Naive thymus-derived CD4-positive, alpha-beta T cell (primary cell): Measurements from ENCODE around the gene SFTA2. TPM values are rescaled to one million over a fixed set of nuclear protein-coding genes. Genes with fewer than 3 reads are reported as not detected.

Experiments used
- ATAC-seq: fragments of 150-1000 bp; cut with Tn5 transposase; 2 replicates; pipeline ENCODE4 v1.10.0; 2021; ENCODE audit warnings: mild to moderate bottlenecking, moderate library complexity
- CTCF ChIA-PET: fragments of 350-600 bp; sonication (Branson Sonifier 250); formaldehyde crosslinking; loops from one replicate; lab custom pipeline; 2021; ENCODE audit warnings: antibody characterized with exemption; lab: Charles Lee
- POLR2A ChIA-PET: fragments of 350-600 bp; sonication (Branson Sonifier 250); formaldehyde crosslinking; loops from one replicate; lab custom pipeline; 2021; ENCODE audit warnings: antibody characterized with exemption, inconsistent platforms; lab: Charles Lee
- DNase-seq, 9 donors: peaks; one replicate each; pipeline versions ENCODE4 v3.0.0 to v3.0.0-alpha.2; 2020 to 2022; ENCODE audit warnings: mixed read lengths in 1 of 9
- H3K27ac ChIP-seq: one replicate; pipeline ENCODE4 v1.7.0; 2013; ENCODE audit warnings: mild to moderate bottlenecking, low read depth, low read length, moderate library complexity
- H3K27me3 ChIP-seq, 2 donors: one replicate each; pipeline ENCODE4 v1.7.0; 2013; ENCODE audit warnings: low read length in 2 of 2, mild to moderate bottlenecking in 2 of 2, moderate library complexity in 2 of 2; ENCODE audit not compliant: control insufficient read depth in 2 of 2, insufficient read depth in 2 of 2
- H3K36me3 ChIP-seq, 3 experiments: 1 replicate in 2 of 3; 2 replicates in 1 of 3; pipeline ENCODE4 v1.7.0; 2013; ENCODE audit warnings: low read length in 3 of 3, mild to moderate bottlenecking in 3 of 3, moderate library complexity in 1 of 3; ENCODE audit not compliant: insufficient read depth in 3 of 3, control insufficient read depth in 2 of 3
- H3K4me1 ChIP-seq, 2 donors: one replicate each; pipeline ENCODE4 v1.7.0; 2013; ENCODE audit warnings: low read length in 2 of 2, mild to moderate bottlenecking in 2 of 2, moderate library complexity in 1 of 2; ENCODE audit not compliant: control insufficient read depth in 2 of 2, insufficient read depth in 2 of 2
- H3K4me3 ChIP-seq: 2 replicates; pipeline ENCODE4 v1.7.0; 2013; ENCODE audit warnings: mild to moderate bottlenecking, low read length
- H3K9me3 ChIP-seq, 3 experiments: 1 replicate in 2 of 3; 2 replicates in 1 of 3; pipeline ENCODE4 v1.7.0; 2013; ENCODE audit warnings: low read length in 3 of 3; ENCODE audit not compliant: control insufficient read depth in 2 of 3
- H3K27ac Mint-ChIP-seq, 9 donors: one replicate each; pipeline ENCODE4 v1.8.0; 2020 to 2022; ENCODE audit warnings: mixed read lengths in 9 of 9, mild to moderate bottlenecking in 8 of 9, moderate library complexity in 5 of 9, inconsistent platforms in 2 of 9
- H3K27me3 Mint-ChIP-seq, 5 donors: one replicate each; pipeline ENCODE4 v1.8.0; 2021 to 2022; ENCODE audit warnings: mixed read lengths in 5 of 5, mild to moderate bottlenecking in 1 of 5
- H3K36me3 Mint-ChIP-seq, 5 donors: one replicate each; pipeline ENCODE4 v1.8.0; 2020 to 2022; ENCODE audit warnings: mixed read lengths in 5 of 5, mild to moderate bottlenecking in 3 of 5, inconsistent platforms in 1 of 5
- H3K4me1 Mint-ChIP-seq, 7 donors: one replicate each; pipeline ENCODE4 v1.8.0; 2020 to 2022; ENCODE audit warnings: mixed read lengths in 7 of 7, mild to moderate bottlenecking in 3 of 7, inconsistent platforms in 1 of 7
- H3K4me3 Mint-ChIP-seq, 10 donors: one replicate each; pipeline ENCODE4 v1.8.0; 2020 to 2022; ENCODE audit warnings: mild to moderate bottlenecking in 10 of 10, mixed read lengths in 10 of 10, moderate library complexity in 6 of 10, inconsistent platforms in 2 of 10
- H3K9me3 Mint-ChIP-seq, 11 donors: one replicate each; pipeline ENCODE4 v1.8.0; 2020 to 2022; ENCODE audit warnings: mixed read lengths in 11 of 11, mild to moderate bottlenecking in 4 of 11, inconsistent platforms in 1 of 11, moderate library complexity in 1 of 11
- intact Hi-C, 2 donors: fragments of 100-400 bp; cut with micrococcal nuclease; formaldehyde crosslinking; loops; one replicate each; pipeline ENCODE4 v1.15.1; 2023
- microRNA-seq: library from miRNA; unstranded; fragments of <30 nt; microRNA quantifications from one replicate; pipeline ENCODE4 v1.2.0, GENCODE V29; 2022; ENCODE audit warnings: borderline microRNAs expressed
- polyA plus RNA-seq, 2 donors: library from polyadenylated mRNA; unstranded; fragments of 300-500 nt; fragmentation: Illumina TruSeq; gene quantifications; one replicate each; pipeline ENCODE4 v1.2.3, GENCODE V29; 2021
- total RNA-seq, 6 experiments: library from RNA in 5 of 6; stranded (reverse) in 5 of 6; gene quantifications; 1 replicate in 5 of 6; 2 replicates in 1 of 6; pipeline ENCODE4 v1.2.3 and lab custom pipeline; 2021 to 2026

SFTA2 gene
- total and polyA plus RNA-seq, 7 experiments from 2014 or later, result 0.34 TPM; not detected in 6

DNA sequence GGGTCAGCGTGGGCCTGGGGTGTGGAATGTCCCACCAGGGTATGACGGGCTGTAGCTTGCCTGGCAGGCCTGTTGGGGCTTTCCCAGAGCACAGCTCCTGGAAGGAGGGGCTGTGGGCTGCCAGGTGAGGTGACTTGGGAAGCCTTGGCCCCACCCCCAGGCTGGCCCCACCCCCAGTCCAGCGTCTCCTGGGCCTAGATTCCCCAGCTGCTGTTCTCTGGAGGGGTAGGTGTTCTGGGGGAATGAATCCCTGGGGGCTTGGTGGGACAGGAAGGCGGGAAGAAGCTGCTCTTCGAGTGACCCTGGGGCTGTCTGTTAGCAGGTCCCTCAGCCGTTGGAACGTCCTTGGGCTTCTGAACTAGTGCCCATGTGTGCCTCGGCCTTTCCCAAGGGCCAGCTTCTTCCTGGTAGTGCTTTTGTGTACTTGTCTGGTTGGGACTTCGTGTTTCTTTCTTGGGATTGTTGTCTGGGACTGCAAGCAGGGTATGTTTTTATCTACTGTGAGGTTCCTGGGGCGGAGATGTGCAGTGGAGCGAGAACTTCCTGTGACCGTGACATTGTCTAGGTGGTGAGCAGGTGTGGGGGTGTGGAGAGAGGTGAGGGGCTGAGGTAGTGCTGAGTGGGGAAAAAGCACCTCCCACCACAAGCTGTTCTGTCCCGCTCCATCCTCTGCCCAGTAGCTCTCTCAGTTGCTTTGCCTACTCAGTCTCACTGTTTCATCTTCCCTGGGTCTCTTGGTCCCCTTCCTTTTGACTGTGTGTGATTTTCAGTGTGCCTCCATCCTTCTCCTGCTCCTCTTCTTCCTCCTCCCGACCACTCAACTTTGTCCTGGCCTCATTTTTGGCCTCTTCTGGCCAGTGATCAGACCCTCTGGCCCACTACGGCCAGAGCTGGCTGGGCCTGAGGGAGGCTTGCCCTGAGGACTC lies 48.9 kb downstream of the SFTA2 start:
- Histone ChIP-seq H3K4me1 (peaks cover 12 to 37% of the 10 kb centered on the region in 2 donors), H3K27ac (peak overlapping the region; percentile 70)

DNA sequence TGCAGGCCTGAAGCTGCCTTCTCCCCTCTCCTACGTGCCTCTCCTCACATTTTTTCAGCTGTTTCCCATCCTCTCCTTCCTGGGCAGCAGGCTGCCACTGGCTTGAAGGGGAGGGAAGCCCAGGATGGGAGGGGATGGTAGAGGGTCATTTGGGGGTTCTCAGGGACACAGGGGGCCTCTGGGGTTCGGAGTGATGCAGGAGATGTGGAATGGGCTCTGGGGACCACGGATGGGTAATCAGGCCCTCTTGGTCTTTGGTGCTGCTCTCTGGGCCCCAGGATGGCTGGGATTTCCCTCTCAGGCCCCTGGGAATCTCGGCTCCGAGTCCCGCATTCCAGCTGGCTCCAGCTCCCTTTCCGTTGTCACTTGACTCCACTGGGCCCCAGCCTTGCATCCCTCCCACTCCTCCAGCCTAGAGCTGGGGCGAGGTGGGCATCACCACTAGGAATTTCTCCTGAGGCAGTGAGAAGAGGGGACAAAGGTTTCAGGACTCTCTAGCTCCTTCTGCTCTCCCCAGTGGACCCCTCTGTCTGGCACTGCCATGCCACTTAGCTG lies 49.7 kb downstream of the SFTA2 start:
- Mint-ChIP-seq H3K9me3 (no peaks in the 10 kb centered on the region), H3K36me3 (no peaks in the 10 kb centered on the region), H3K27ac (peak overlapping the region in 4 of 9 donors; percentile 69 to 88 (median 86)), H3K4me1 (peaks cover 35 to 57% (median 43%) of the 10 kb centered on the region in 7 donors), H3K27me3 (peaks cover 0 to 7% (median 0%) of the 10 kb centered on the region in 5 donors), H3K4me3 (no peak overlapping the region)
- Histone ChIP-seq H3K36me3 (no peaks in the 10 kb centered on the region), H3K27ac (no peak overlapping the region), H3K4me1 (peaks cover 19 to 45% of the 10 kb centered on the region in 2 donors), H3K27me3 (no peaks in the 10 kb centered on the region), H3K9me3 (no peaks in the 10 kb centered on the region), H3K4me3 (no peak overlapping the region)
- POLR2A ChIA-PET, result interaction anchor here (0.7 to 3.2 kb wide), 3 partner anchors 18 to 53 kb away, joined by 3 to 20 read pairs (median 5); no protein-coding TSS in a partner anchor
- intact Hi-C loops, result loop anchor here in 1 of 2 donors (10.0 kb wide), 1 partner anchor 267 kb away; the partner anchor contains the start of genes MRPS18B and PPP1R10
- no peak for ATAC-seq
- DNase-seq, result no peak
- CTCF ChIA-PET, result interaction anchor here (1.2 to 12.4 kb wide), 4 partner anchors 51 to 233 kb away, joined by 3 to 172 read pairs (median 4); no protein-coding TSS in a partner anchor

More for the DNA sequence above, 48.9 kb downstream of the SFTA2 start:
- Mint-ChIP-seq H3K27ac (peak overlapping the region; percentile 53 to 93 (median 83)), H3K27me3 (peaks cover 0 to 7% (median 0%) of the 10 kb centered on the region in 5 donors), H3K4me1 (peaks cover 30 to 57% (median 37%) of the 10 kb centered on the region in 7 donors), H3K36me3 (no peaks in the 10 kb centered on the region), H3K9me3 (no peaks in the 10 kb centered on the region), H3K4me3 (peak overlapping the region; percentile 65 to 91 (median 75))
- no peak overlapping the region for H3K4me3 ChIP-seq
- DNase-seq, result peak in 5 of 9 donors; percentile 22 to 40 (median 30)
- ATAC-seq, result peak; percentile 42
- no peaks in the 10 kb centered on the region for H3K36me3 ChIP-seq
- intact Hi-C loops, result loop anchor here in 1 of 2 donors (10.0 kb wide), 1 partner anchor 268 kb away; the partner anchor contains the start of genes MRPS18B and PPP1R10
- ChIA-PET CTCF (interaction anchor here (0.8 to 12.4 kb wide), 6 partner anchors 52 to 338 kb away, joined by 3 to 172 read pairs (median 4); no protein-coding TSS in a partner anchor), POLR2A (interaction anchor here (0.8 to 3.2 kb wide), 6 partner anchors 16 to 166 kb away, joined by 3 to 20 read pairs (median 4); partner anchors contain the start of gene MDC1)
- no peaks in the 10 kb centered on the region for H3K9me3 ChIP-seq
- no peaks in the 10 kb centered on the region for H3K27me3 ChIP-seq

DNA sequence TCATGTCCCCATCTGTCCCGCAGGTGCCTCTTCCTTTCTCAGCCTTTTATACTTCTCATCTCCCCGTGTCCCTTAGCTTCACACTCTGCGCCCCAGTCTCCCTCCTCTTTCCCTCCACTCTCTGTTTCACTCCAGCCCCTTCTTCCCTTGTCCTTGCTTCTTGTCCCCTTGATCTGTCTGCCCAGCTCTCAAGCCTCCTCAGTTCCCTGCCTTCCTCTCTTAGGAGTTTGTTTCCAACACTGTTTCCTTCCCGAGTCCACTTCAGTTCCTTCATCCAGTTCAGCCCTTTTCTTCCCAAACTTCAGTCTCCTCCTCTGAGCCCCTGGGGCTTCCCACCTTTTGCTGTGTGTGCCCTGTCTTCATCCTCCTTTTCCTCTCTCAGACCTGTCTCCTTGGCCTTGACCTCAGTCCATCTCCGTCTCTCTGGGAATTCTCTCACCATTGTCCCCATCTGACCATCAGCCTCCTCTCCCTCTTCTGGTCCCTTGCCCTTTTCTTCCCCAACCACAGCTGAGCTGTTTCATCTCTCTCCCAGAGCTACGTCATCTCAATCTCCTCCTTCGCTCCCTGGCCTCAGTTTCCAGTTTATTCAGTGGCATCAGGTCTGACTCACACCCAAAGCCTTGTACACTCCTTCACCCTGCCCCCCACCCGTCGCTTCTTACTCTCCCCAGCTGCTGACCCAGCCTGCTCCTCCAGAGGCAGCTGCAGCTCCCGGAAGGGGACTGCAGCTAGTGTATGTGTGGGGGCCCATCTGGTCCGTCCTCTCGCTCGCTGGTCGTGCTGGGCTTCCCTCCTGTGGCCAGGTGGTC lies 50.4 kb downstream of the SFTA2 start:
- no peak overlapping the region for H3K4me3 ChIP-seq
- peaks cover 35 to 57% (median 42%) of the 10 kb centered on the region in 7 donors for H3K4me1 Mint-ChIP-seq
- intact Hi-C loops, result loop anchor here in 1 of 2 donors (10.0 kb wide), 1 partner anchor 267 kb away; the partner anchor contains the start of genes MRPS18B and PPP1R10
- DNase-seq (no peak), ATAC-seq (no peak)
- no peak overlapping the region for H3K27ac ChIP-seq
- ChIA-PET POLR2A (interaction anchor here (0.7 to 1.3 kb wide), 2 partner anchors 18 to 49 kb away, joined by 3 to 5 read pairs; no protein-coding TSS in a partner anchor), CTCF (interaction anchor here (1.4 to 12.4 kb wide), 3 partner anchors 51 to 160 kb away, joined by 3 to 172 read pairs (median 4); no protein-coding TSS in a partner anchor)
- no peaks in the 10 kb centered on the region for H3K36me3 Mint-ChIP-seq
- no peaks in the 10 kb centered on the region for H3K9me3 ChIP-seq
- peak overlapping the region in 3 of 10 donors; percentile 3 to 27 (median 12) for H3K4me3 Mint-ChIP-seq
- H3K27ac Mint-ChIP-seq, result peak overlapping the region in 8 of 9 donors; percentile 12 to 86 (median 78)
- H3K27me3 ChIP-seq, result no peaks in the 10 kb centered on the region
- H3K9me3 Mint-ChIP-seq, result no peaks in the 10 kb centered on the region
- peaks cover 20 to 45% of the 10 kb centered on the region in 2 donors for H3K4me1 ChIP-seq
- no peaks in the 10 kb centered on the region for H3K36me3 ChIP-seq
- H3K27me3 Mint-ChIP-seq, result peaks cover 0 to 7% (median 0%) of the 10 kb centered on the region in 5 donors

Small RNA genes within 50 kb of the gene (microRNA-seq; reads per million reads assigned to microRNA genes)
- gene MIR4640, result not detected

Other genes with a start within 250 kb of the SFTA2 start
- 100 to 1,000 TPM in 2 of 5 experiments, 10 to 100 TPM in 3; 60.9 to 262 (median 95.3) TPM for gene PPP1R18, start 245.5 kb downstream of the SFTA2 start, total RNA-seq
- gene PPP1R18, start 245.5 kb downstream of the SFTA2 start, polyA plus RNA-seq, result 10 to 100 TPM; 70.3 to 90.5 TPM
- gene NRM, start 241.2 kb downstream of the SFTA2 start, total RNA-seq, result 10 to 100 TPM in 1 of 5 experiments, 1 to 10 TPM in 4; 2.3 to 29.4 (median 3.1) TPM
- gene NRM, start 241.2 kb downstream of the SFTA2 start, polyA plus RNA-seq, result 1 to 10 TPM; 7.2 to 7.6 TPM
- gene MDC1, start 214.9 kb downstream of the SFTA2 start, total RNA-seq, result 10 to 100 TPM; 40.3 to 78.9 (median 62.0) TPM
- gene MDC1, start 214.9 kb downstream of the SFTA2 start, polyA plus RNA-seq, result 10 to 100 TPM in 1 of 2 donors, 1 to 10 TPM in 1; 4.5 to 11.0 TPM
- gene TUBB, start 211.8 kb downstream of the SFTA2 start, total RNA-seq, result 100 to 1,000 TPM in 4 of 5 experiments, 10 to 100 TPM in 1; 86.7 to 930 (median 242) TPM
- 100 to 1,000 TPM; 107 to 151 TPM for gene TUBB, start 211.8 kb downstream of the SFTA2 start, polyA plus RNA-seq
- gene FLOT1, start 189.5 kb downstream of the SFTA2 start, total RNA-seq, result 100 to 1,000 TPM in 1 of 5 experiments, 10 to 100 TPM in 4; 59.4 to 204 (median 81.3) TPM
- gene FLOT1, start 189.5 kb downstream of the SFTA2 start, polyA plus RNA-seq, result 100 to 1,000 TPM; 107 to 132 TPM
- 10 to 100 TPM; 10.8 to 69.9 (median 26.7) TPM for gene IER3, start 187.6 kb downstream of the SFTA2 start, total RNA-seq
- gene IER3, start 187.6 kb downstream of the SFTA2 start, polyA plus RNA-seq, result 1 to 10 TPM; 2.2 to 2.8 TPM
- 10 to 100 TPM; 13.7 to 23.8 (median 18.6) TPM for gene DDR1, start 47.7 kb downstream of the SFTA2 start, total RNA-seq
- 1 to 10 TPM; 1.8 to 8.6 TPM for gene DDR1, start 47.7 kb downstream of the SFTA2 start, polyA plus RNA-seq
- 10 to 100 TPM; 18.8 to 42.3 (median 32.2) TPM for gene GTF2H4, start 24.0 kb downstream of the SFTA2 start, total RNA-seq
- 10 to 100 TPM in 1 of 2 donors, 1 to 10 TPM in 1; 8.0 to 12.1 TPM for gene GTF2H4, start 24.0 kb downstream of the SFTA2 start, polyA plus RNA-seq
- 10 to 100 TPM; 22.2 to 47.3 (median 37.9) TPM for gene VARS2, start 17.9 kb downstream of the SFTA2 start, total RNA-seq
- gene VARS2, start 17.9 kb downstream of the SFTA2 start, polyA plus RNA-seq, result 10 to 100 TPM; 17.1 to 18.9 TPM
- not detected for gene MUCL3, start 8.8 kb upstream of the SFTA2 start, total RNA-seq
- gene MUCL3, start 8.8 kb upstream of the SFTA2 start, polyA plus RNA-seq, result not detected
- gene MUC21, start 51.5 kb upstream of the SFTA2 start, total RNA-seq, result not detected
- not detected for gene MUC21, start 51.5 kb upstream of the SFTA2 start, polyA plus RNA-seq
- gene MUC22, start 78.3 kb upstream of the SFTA2 start, total RNA-seq, result not detected
- gene MUC22, start 78.3 kb upstream of the SFTA2 start, polyA plus RNA-seq, result not detected
- gene C6orf15, start 180.4 kb upstream of the SFTA2 start, total RNA-seq, result not detected
- not detected for gene C6orf15, start 180.4 kb upstream of the SFTA2 start, polyA plus RNA-seq
- gene PSORS1C1, start 182.6 kb upstream of the SFTA2 start, total RNA-seq, result not detected
- not detected for gene PSORS1C1, start 182.6 kb upstream of the SFTA2 start, polyA plus RNA-seq
- gene CDSN, start 188.3 kb upstream of the SFTA2 start, total RNA-seq, result not detected
- gene CDSN, start 188.3 kb upstream of the SFTA2 start, polyA plus RNA-seq, result not detected
- gene PSORS1C2, start 206.9 kb upstream of the SFTA2 start, total RNA-seq, result not detected
- not detected for gene PSORS1C2, start 206.9 kb upstream of the SFTA2 start, polyA plus RNA-seq
- 10 to 100 TPM; 20.1 to 46.4 (median 35.5) TPM for gene CCHCR1, start 225.6 kb upstream of the SFTA2 start, total RNA-seq
- gene CCHCR1, start 225.6 kb upstream of the SFTA2 start, polyA plus RNA-seq, result 10 to 100 TPM in 1 of 2 donors, 1 to 10 TPM in 1; 6.9 to 11.1 TPM
- 10 to 100 TPM in 1 of 5 experiments, 1 to 10 TPM in 4; 4.3 to 78.9 (median 9.4) TPM for gene TCF19, start 226.4 kb upstream of the SFTA2 start, total RNA-seq
- gene TCF19, start 226.4 kb upstream of the SFTA2 start, polyA plus RNA-seq, result 1 to 10 TPM; 9.4 to 9.7 TPM
- under 1 TPM in 1 of 5 experiments, not detected in 4; 0.46 TPM for gene POU5F1, start 238.5 kb upstream of the SFTA2 start, total RNA-seq
- gene POU5F1, start 238.5 kb upstream of the SFTA2 start, polyA plus RNA-seq, result under 1 TPM in 1 of 2 donors, not detected in 1; 0.18 TPM